HepG2 (cell line): ENCODE results near the gene MRPL54. TPM values are rescaled to one million over a fixed set of nuclear protein-coding genes. Genes with fewer than 3 reads are reported as not detected.

ENCODE experiments used
- ATAC-seq: fragments of 200-7000 bp; cut with Tn5 transposase; 3 replicates; pipeline ENCODE4 v1.9.1; 2020; ENCODE audit warnings: mild to moderate bottlenecking, moderate library complexity
- BruUV-seq: library from RNA; stranded (reverse); fragments of 400-500 nt; replicated peaks from 2 replicates; lab custom pipeline; 2021; lab: Mats Ljungman, UMichigan
- CTCF ChIA-PET: fragments of 300-600 bp; formaldehyde crosslinking; extraction: SDS; loops from one replicate; lab custom pipeline; 2021; ENCODE audit warnings: low total read pairs, inconsistent platforms, low intra/inter-chr PET ratio; lab: Yijun Ruan, JAX
- POLR2A ChIA-PET: fragments of 350-600 bp; sonication (Branson Sonifier 250); formaldehyde crosslinking; loops from one replicate; lab custom pipeline; 2020; ENCODE audit warnings: antibody characterized with exemption, inconsistent platforms; lab: Yijun Ruan, JAX
- DNase-seq: peaks from one replicate; pipeline ENCODE4 v3.0.0-alpha.2; 2015; ENCODE audit warnings: low spot score
- FAIRE-seq: peaks from 3 replicates; lab custom pipeline; 2011; peaks lifted over from hg19 to GRCh38; lab: Jason Lieb, UNC
- H2AFZ ChIP-seq: one replicate; pipeline ENCODE4 v1.6.1; 2011; ENCODE audit warnings: low read length, inconsistent platforms
- H3K27ac ChIP-seq: fragments of 300-600 bp; 3 replicates; pipeline ENCODE4 v1.8.0; 2011; ENCODE audit warnings: mixed run types, mild to moderate bottlenecking, mixed read lengths, low read length, inconsistent platforms; ENCODE audit not compliant: insufficient read depth; ENCODE audit errors: extremely low read length
- H3K27me3 ChIP-seq, 2 experiments: fragments of 200-600 bp in 1 of 2; 2 replicates in 1 of 2; 3 replicates in 1 of 2; pipeline versions ENCODE4 v1.6.0 to v1.8.0; 2011; ENCODE audit warnings: low read length in 2 of 2, mild to moderate bottlenecking in 2 of 2, moderate library complexity in 2 of 2, inconsistent platforms in 1 of 2; ENCODE audit not compliant: insufficient read depth in 2 of 2, control insufficient read depth in 1 of 2
- H3K36me3 ChIP-seq, 2 experiments: fragments of 200-600 bp in 1 of 2; replicated peaks in 1 of 2; 2 replicates in 1 of 2; 3 replicates in 1 of 2; pipeline versions ENCODE4 v1.5.1 to v1.8.0; 2011; ENCODE audit warnings: low read length in 2 of 2, inconsistent platforms in 1 of 2; ENCODE audit not compliant: insufficient read depth in 2 of 2, control insufficient read depth in 1 of 2
- H3K4me1 ChIP-seq: 2 replicates; pipeline ENCODE4 v1.5.1; 2012; ENCODE audit warnings: low read length, inconsistent platforms; ENCODE audit not compliant: insufficient read depth
- H3K4me2 ChIP-seq: 2 replicates; pipeline ENCODE4 v1.6.0; 2011; ENCODE audit warnings: low read depth, low read length, inconsistent platforms
- H3K4me3 ChIP-seq, 3 experiments: fragments of 200-600 bp in 1 of 3; sonication (generic), shearing (Covaris generic) in 1 of 3; replicated peaks in 1 of 3; 2 replicates each; pipeline ENCODE4 v1.5.1; 2011 to 2016; ENCODE audit warnings: low read length in 3 of 3, inconsistent platforms in 2 of 3, low read depth in 2 of 3, mild to moderate bottlenecking in 2 of 3, control low read depth in 1 of 3, mixed read lengths in 1 of 3; ENCODE audit not compliant: insufficient read depth in 1 of 3
- H3K79me2 ChIP-seq: one replicate; pipeline ENCODE4 v1.6.1; 2011; ENCODE audit warnings: low read length, inconsistent platforms; ENCODE audit not compliant: insufficient read depth
- H3K9ac ChIP-seq: 2 replicates; pipeline ENCODE4 v1.6.0; 2011; ENCODE audit warnings: mild to moderate bottlenecking, low read depth, low read length, inconsistent platforms; ENCODE audit not compliant: insufficient read depth
- H3K9me3 ChIP-seq: 2 replicates; pipeline ENCODE4 v1.5.1; 2012; ENCODE audit warnings: mild to moderate bottlenecking, low read length
- H4K20me1 ChIP-seq: 2 replicates; pipeline ENCODE4 v1.6.0; 2011; ENCODE audit warnings: inconsistent platforms, mild to moderate bottlenecking, low read length, moderate library complexity; ENCODE audit not compliant: insufficient read depth
- ARNT ChIP-seq: fragments of 450-650 bp; IDR thresholded peaks from 2 replicates; pipeline ENCODE4 v1.6.1; 2017
- ATF7 ChIP-seq, 2 experiments: fragments of 450-650 bp in 1 of 2; sonication (generic) in 1 of 2; formaldehyde crosslinking in 1 of 2; IDR thresholded peaks; 2 replicates each; pipeline versions ENCODE4 v1.4.0 to v1.6.1; 2016 to 2020; ENCODE audit warnings: antibody characterized with exemption in 1 of 2, mild to moderate bottlenecking in 1 of 2, missing genetic modification reagents in 1 of 2
- CENPX ChIP-seq: sonication (generic); formaldehyde crosslinking; IDR thresholded peaks from 2 replicates; pipeline ENCODE4 v1.9.0; 2021; ENCODE audit warnings: mild to moderate bottlenecking, missing genetic modification reagents, moderate library complexity
- CREB1 ChIP-seq, 2 experiments: fragments of 450-650 bp in 1 of 2; IDR thresholded peaks; 2 replicates each; pipeline ENCODE4 v1.6.1; 2016 to 2017; ENCODE audit warnings: control low read depth in 1 of 2, mild to moderate bottlenecking in 1 of 2, missing compliant biosample characterization in 1 of 2, missing genetic modification characterization in 1 of 2
- FOXK2 ChIP-seq: fragments of 450-650 bp; IDR thresholded peaks from 2 replicates; pipeline ENCODE4 v1.6.1; 2016
- GZF1 ChIP-seq: sonication (generic); formaldehyde crosslinking; IDR thresholded peaks from 2 replicates; pipeline ENCODE4 v1.5.1; 2020; ENCODE audit warnings: mild to moderate bottlenecking, missing genetic modification reagents
- HDAC6 ChIP-seq: fragments of 200-600 bp; sonication (generic); IDR thresholded peaks from 2 replicates; pipeline ENCODE4 v1.7.0; 2017; ENCODE audit warnings: mild to moderate bottlenecking, antibody characterized with exemption, low read length, low read depth
- IRX3 ChIP-seq: sonication (generic); formaldehyde crosslinking; IDR thresholded peaks from 2 replicates; pipeline ENCODE4 v1.8.1; 2023; ENCODE audit warnings: mild to moderate bottlenecking, low read depth, missing genetic modification reagents, borderline replicate concordance
- MTF1 ChIP-seq: sonication (generic); formaldehyde crosslinking; IDR thresholded peaks from 2 replicates; pipeline ENCODE4 v1.5.0; 2020; ENCODE audit warnings: missing genetic modification reagents
- THAP11 ChIP-seq: IDR thresholded peaks from 2 replicates; pipeline ENCODE4 v1.6.1; 2016; ENCODE audit warnings: missing biosample characterization, missing genetic modification reagents
- XBP1 ChIP-seq: sonication (generic); formaldehyde crosslinking; IDR thresholded peaks from 2 replicates; pipeline ENCODE4 v1.5.0; 2020; ENCODE audit warnings: missing genetic modification reagents
- ZNF264 ChIP-seq: sonication (generic); formaldehyde crosslinking; IDR thresholded peaks from 2 replicates; pipeline ENCODE4 v1.4.0; 2020; ENCODE audit warnings: missing genetic modification reagents
- ZNF44 ChIP-seq: sonication (generic); formaldehyde crosslinking; IDR thresholded peaks from 2 replicates; pipeline ENCODE4 v1.5.1; 2020; ENCODE audit warnings: mild to moderate bottlenecking, missing genetic modification reagents
- ZNF567 ChIP-seq: sonication (generic); formaldehyde crosslinking; IDR thresholded peaks from 2 replicates; pipeline ENCODE4 v1.8.1; 2023; ENCODE audit warnings: mild to moderate bottlenecking, missing genetic modification reagents, borderline replicate concordance
- WGBS: methylation state at CpG from one replicate; pipeline ENCODE4 v1.1.6; 2017; ENCODE audit warnings: low lambda C conversion rate; 5-methylcytosine and 5-hydroxymethylcytosine counted together
- in situ Hi-C: cut with HindIII; loops from 2 replicates; pipeline ENCODE4 v1.10.0; 2017; ENCODE audit warnings: low pct_unique_long_range_greater_than_20kb; ENCODE audit not compliant: extremely low pct_ligation_motif_present
- intact Hi-C: fragments of 100-400 bp; cut with micrococcal nuclease; formaldehyde crosslinking; loops from one replicate; pipeline ENCODE4 v1.10.0; 2022; ENCODE audit not compliant: unreplicated experiment
- polyA plus RNA-seq, 8 experiments: library from polyadenylated mRNA; depleted of rRNA in 3 of 8; stranded (reverse) in 7 of 8; unstranded in 1 of 8; fragments of >200 nt; fragmentation: Illumina TruSeq in 4 of 8; extraction: Trizol in 4 of 8; gene quantifications; 2 replicates each; pipeline versions ENCODE4 v1.2.1 to v1.2.3, GENCODE V29; 2011 to 2016; ENCODE audit warnings: low read depth in 4 of 8, missing spikeins in 1 of 8, mixed read lengths in 1 of 8; ENCODE audit not compliant: insufficient read depth in 1 of 8
- total RNA-seq, 5 experiments: library from RNA; depleted of rRNA; stranded (reverse); fragments of >200 nt; fragmentation: Illumina TruSeq; extraction: Trizol; gene quantifications; 2 replicates each; pipeline ENCODE4 v1.2.3, GENCODE V29; 2016; ENCODE audit warnings: low read depth in 1 of 5
- TF ChIP-seq, protein P1 (sequence below): IDR thresholded peaks from 2 replicates; pipeline ENCODE4 v1.6.1; 2016
- TF ChIP-seq, protein P2 (sequence below): sonication (generic); formaldehyde crosslinking; IDR thresholded peaks from 2 replicates; pipeline ENCODE4 v1.9.0; 2021; ENCODE audit warnings: missing genetic modification reagents, mild to moderate bottlenecking, borderline replicate concordance

Gene MRPL54
- total and polyA plus RNA-seq, 2 of the 13 experiments (the other 11 are each of a cell fraction or from before 2014, with no cell fraction given): 36.8 to 66.9 TPM

DNA sequence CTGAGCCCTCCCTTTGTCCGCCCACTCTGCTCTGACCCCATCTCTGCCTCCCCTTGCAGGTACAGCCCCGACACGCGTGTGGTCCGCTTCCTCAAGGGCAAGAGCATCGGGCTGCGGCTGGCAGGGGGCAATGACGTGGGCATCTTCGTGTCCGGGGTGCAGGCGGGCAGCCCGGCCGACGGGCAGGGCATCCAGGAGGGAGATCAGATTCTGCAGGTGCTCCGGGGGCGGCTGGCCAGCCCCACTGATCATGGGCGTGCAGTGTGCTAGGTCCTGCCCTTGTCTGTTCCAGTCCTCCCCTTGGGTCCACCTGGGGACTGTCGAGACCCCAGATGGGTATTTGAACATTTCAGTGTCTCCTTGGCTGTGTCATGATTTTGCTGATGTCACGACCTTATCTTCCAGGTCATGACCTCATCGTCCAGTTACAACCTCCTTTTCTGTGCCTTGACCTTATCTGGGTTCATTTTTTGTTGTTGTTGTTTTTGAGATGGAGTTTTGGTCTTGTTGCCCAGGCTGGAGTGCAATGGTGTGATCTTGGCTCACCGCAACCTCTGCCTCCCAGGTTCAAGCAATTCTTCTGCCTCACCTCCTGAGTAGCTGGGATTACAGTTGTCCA, 26.3 kb upstream of the MRPL54 start:
- H2AFZ ChIP-seq: no peak overlapping the region
- no peak overlapping the region for H3K4me2 ChIP-seq
- 0 out of 5 replicates have a peak, but pooled peaks cover 0 to 3% of the 10 kb centered on the region in 2 experiments for H3K36me3 ChIP-seq
- intact Hi-C loops: no loop called here
- ATAC-seq (no peak), FAIRE-seq (no peak), DNase-seq (no peak)
- no peaks in the 10 kb centered on the region for H3K4me1 ChIP-seq
- H3K27ac ChIP-seq: no peak overlapping the region
- H3K4me3 ChIP-seq: no peak overlapping the region
- no peaks in the 10 kb centered on the region for H4K20me1 ChIP-seq
- BruUV-seq: no TSS peak
- no peaks in the 10 kb centered on the region for H3K27me3 ChIP-seq
- no peaks in the 10 kb centered on the region for H3K79me2 ChIP-seq
- CTCF ChIA-PET: no interaction called here
- no peaks in the 10 kb centered on the region for H3K9me3 ChIP-seq
- POLR2A ChIA-PET: no interaction called here
- WGBS: 93% methylated on average over 14 of the region's 21 CpGs
- no peak for TF ChIP-seq CENPX (CRISPR knock-in tag)
- peak; percentile 75 for TF ChIP-seq ATF7 (IDR thresholded peaks at IDR 0.05)
- TF ChIP-seq ATF7 (CRISPR knock-in tag; IDR thresholded peaks at IDR 0.05): no peak
- TF ChIP-seq CREB1 (IDR thresholded peaks at IDR 0.05): peak; percentile 78
- no peak for TF ChIP-seq CREB1 (CRISPR knock-in tag; IDR thresholded peaks at IDR 0.05)
- in situ Hi-C loops: no loop called here
- no peak overlapping the region for H3K9ac ChIP-seq

DNA sequence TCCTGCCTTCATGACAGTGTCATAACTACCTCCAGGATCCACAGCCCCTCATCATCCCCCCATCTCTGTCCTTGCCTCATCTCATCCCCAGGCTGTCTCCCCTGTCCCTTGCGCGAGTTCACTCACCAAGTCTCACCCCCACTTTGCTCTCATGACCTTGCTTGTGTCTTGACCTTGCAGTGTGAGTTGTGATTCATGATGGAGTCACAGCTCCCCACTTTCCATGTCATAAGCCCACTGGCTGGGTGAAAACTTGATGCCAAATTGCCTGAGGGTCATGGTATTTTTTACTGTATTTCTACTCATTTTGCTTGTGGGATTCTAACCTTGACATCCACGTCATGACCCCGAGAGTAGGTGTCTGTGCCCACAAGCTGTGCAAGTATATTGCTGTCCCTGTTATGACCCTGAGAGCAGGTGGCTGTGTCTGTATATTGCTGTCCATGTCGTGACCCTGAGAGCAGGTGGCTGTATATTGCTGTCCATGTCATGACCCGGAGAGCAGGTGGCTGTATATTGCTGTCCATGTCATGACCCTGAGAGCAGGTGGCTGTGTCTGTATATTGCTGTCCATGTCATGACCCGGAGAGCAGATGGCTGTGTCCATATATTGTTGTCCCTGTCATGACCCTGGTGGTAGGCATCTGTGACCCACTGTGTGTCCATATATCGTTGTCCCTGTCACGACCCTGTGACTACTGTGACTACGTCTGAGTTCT, 24.8 kb upstream of the MRPL54 start:
- Histone ChIP-seq H3K36me3 (0 out of 5 replicates have a peak, but pooled peaks cover 0 to 3% of the 10 kb centered on the region in 2 experiments), H3K4me2 (no peak overlapping the region), H3K27ac (no peak overlapping the region), H3K9ac (no peak overlapping the region), H3K4me3 (no peak overlapping the region), H2AFZ (no peak overlapping the region), H3K27me3 (no peaks in the 10 kb centered on the region), H3K79me2 (no peaks in the 10 kb centered on the region), H4K20me1 (no peaks in the 10 kb centered on the region), H3K4me1 (no peaks in the 10 kb centered on the region), H3K9me3 (no peaks in the 10 kb centered on the region)
- BruUV-seq: no TSS peak
- no peak for FAIRE-seq
- in situ Hi-C loops: no loop called here
- ChIA-PET POLR2A (no interaction called here), CTCF (no interaction called here)
- DNase-seq: no peak
- intact Hi-C loops: no loop called here
- WGBS: 97% methylated on average over 9 of the region's 10 CpGs
- no peak for ATAC-seq
- TF ChIP-seq ZNF44 (CRISPR knock-in tag): no peak
- TF ChIP-seq ZNF567 (CRISPR knock-in tag): no peak
- no peak for TF ChIP-seq ARNT
- TF ChIP-seq GZF1 (CRISPR knock-in tag): no peak
- no peak for TF ChIP-seq XBP1 (CRISPR knock-in tag)
- no peak for TF ChIP-seq HDAC6
- TF ChIP-seq THAP11 (CRISPR knock-in tag): no peak
- no peak for TF ChIP-seq ZNF264
- TF ChIP-seq IRX3: no peak
- no peak for TF ChIP-seq FOXK2
- TF ChIP-seq MTF1: no peak
- TF ChIP-seq, protein P1, sequence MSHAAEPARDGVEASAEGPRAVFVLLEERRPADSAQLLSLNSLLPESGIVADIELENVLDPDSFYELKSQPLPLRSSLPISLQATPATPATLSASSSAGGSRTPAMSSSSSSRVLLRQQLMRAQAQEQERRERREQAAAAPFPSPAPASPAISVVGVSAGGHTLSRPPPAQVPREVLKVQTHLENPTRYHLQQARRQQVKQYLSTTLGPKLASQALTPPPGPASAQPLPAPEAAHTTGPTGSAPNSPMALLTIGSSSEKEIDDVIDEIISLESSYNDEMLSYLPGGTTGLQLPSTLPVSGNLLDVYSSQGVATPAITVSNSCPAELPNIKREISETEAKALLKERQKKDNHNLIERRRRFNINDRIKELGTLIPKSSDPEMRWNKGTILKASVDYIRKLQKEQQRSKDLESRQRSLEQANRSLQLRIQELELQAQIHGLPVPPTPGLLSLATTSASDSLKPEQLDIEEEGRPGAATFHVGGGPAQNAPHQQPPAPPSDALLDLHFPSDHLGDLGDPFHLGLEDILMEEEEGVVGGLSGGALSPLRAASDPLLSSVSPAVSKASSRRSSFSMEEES (CRISPR knock-in tag): no peak
- TF ChIP-seq, protein P2, sequence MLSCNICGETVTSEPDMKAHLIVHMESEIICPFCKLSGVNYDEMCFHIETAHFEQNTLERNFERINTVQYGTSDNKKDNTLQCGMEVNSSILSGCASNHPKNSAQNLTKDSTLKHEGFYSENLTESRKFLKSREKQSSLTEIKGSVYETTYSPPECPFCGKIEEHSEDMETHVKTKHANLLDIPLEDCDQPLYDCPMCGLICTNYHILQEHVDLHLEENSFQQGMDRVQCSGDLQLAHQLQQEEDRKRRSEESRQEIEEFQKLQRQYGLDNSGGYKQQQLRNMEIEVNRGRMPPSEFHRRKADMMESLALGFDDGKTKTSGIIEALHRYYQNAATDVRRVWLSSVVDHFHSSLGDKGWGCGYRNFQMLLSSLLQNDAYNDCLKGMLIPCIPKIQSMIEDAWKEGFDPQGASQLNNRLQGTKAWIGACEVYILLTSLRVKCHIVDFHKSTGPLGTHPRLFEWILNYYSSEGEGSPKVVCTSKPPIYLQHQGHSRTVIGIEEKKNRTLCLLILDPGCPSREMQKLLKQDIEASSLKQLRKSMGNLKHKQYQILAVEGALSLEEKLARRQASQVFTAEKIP (CRISPR knock-in tag): no peak
